Type B pancreatic cell (in vitro differentiated cells): ENCODE measurements around the gene SECTM1. TPM values are rescaled to one million over a fixed set of nuclear protein-coding genes. Genes with fewer than 3 reads are reported as not detected.

Source experiments
- DNase-seq: peaks from one replicate; pipeline ENCODE4 v3.0.0; 2021; ENCODE audit warnings: mixed read lengths; ENCODE audit not compliant: unreplicated experiment; ENCODE audit errors: extremely low spot score
- H3K27ac Mint-ChIP-seq: 2 replicates; pipeline ENCODE4 v1.8.0; 2021; ENCODE audit warnings: mild to moderate bottlenecking, mixed read lengths
- H3K27me3 Mint-ChIP-seq: 2 replicates; pipeline ENCODE4 v1.8.0; 2021; ENCODE audit warnings: mixed read lengths
- H3K36me3 Mint-ChIP-seq: 2 replicates; pipeline ENCODE4 v1.8.0; 2021; ENCODE audit warnings: mixed read lengths
- H3K4me1 Mint-ChIP-seq: one replicate; pipeline ENCODE4 v1.8.0; 2021; ENCODE audit warnings: mixed read lengths; ENCODE audit not compliant: unreplicated experiment
- H3K4me3 Mint-ChIP-seq: 2 replicates; pipeline ENCODE4 v1.8.0; 2021; ENCODE audit warnings: mild to moderate bottlenecking, mixed read lengths
- H3K9me3 Mint-ChIP-seq: 2 replicates; pipeline ENCODE4 v1.8.0; 2021; ENCODE audit warnings: mixed read lengths
- CTCF ChIP-seq: fragments of 200-600 bp; sonication (generic); conservative IDR thresholded peaks from 2 replicates; pipeline ENCODE4 v1.5.0; 2021; ENCODE audit warnings: antibody characterized with exemption, mild to moderate bottlenecking
- total RNA-seq: library from RNA; stranded (reverse); gene quantifications from 2 replicates; pipeline ENCODE4 v1.2.1, GENCODE V29; 2021; ENCODE audit warnings: low replicate concordance

SECTM1 gene
- total RNA-seq, 1 donor from 2014 or later = 13.2 TPM

- no peaks in the 10 kb centered on the region for H3K9me3 Mint-ChIP-seq
- H3K27ac Mint-ChIP-seq = no peak overlapping the region
- no peaks in the 10 kb centered on the region for H3K36me3 Mint-ChIP-seq
- TF ChIP-seq CTCF = no peak
- peaks cover 6% of the 10 kb centered on the region for H3K4me1 Mint-ChIP-seq
- no peak overlapping the region for H3K4me3 Mint-ChIP-seq
- no peak for DNase-seq
- peaks cover 3% of the 10 kb centered on the region for H3K27me3 Mint-ChIP-seq
These were observed 15.4 kb downstream of the SECTM1 start for GRCh38 chr17:82318169-82318498.

- Mint-ChIP-seq H3K9me3 (no peaks in the 10 kb centered on the region), H3K4me3 (no peak within 1 kb of the TSS), H3K4me1 (peaks cover 6% of the 10 kb centered on the region), H3K27ac (no peak within 1 kb of the TSS), H3K36me3 (no peaks in the 10 kb centered on the region), H3K27me3 (peaks cover 3% of the 10 kb centered on the region)
- no peak for DNase-seq
- no peak for TF ChIP-seq CTCF
These were observed 16.0 kb downstream of the SECTM1 start, which contains the start of gene CD7 for GRCh38 chr17:82317394-82318168. TSS of gene CD7 (minus strand) at chr17:82317608. CDS start at chr17:82317495, 113 bp downstream.

- Mint-ChIP-seq H3K4me1 (peaks cover 6% of the 10 kb centered on the region), H3K36me3 (no peaks in the 10 kb centered on the region), H3K27me3 (peaks cover 3% of the 10 kb centered on the region), H3K4me3 (no peak overlapping the region), H3K9me3 (no peaks in the 10 kb centered on the region), H3K27ac (no peak overlapping the region)
- DNase-seq = no peak
- TF ChIP-seq CTCF = no peak
These were observed 16.7 kb downstream of the SECTM1 start for GRCh38 chr17:82316651-82317393.

GRCh38 chr17:82315703-82316358 is 17.7 kb downstream of the SECTM1 start:
- DNase-seq = no peak
- no peak overlapping the region for H3K4me3 Mint-ChIP-seq
- peaks cover 6% of the 10 kb centered on the region for H3K4me1 Mint-ChIP-seq
- no peaks in the 10 kb centered on the region for H3K27me3 Mint-ChIP-seq
- no peak overlapping the region for H3K27ac Mint-ChIP-seq
- no peak for TF ChIP-seq CTCF
- H3K36me3 Mint-ChIP-seq = no peaks in the 10 kb centered on the region
- H3K9me3 Mint-ChIP-seq = no peaks in the 10 kb centered on the region

GRCh38 chr17:82314727-82315605 is 18.6 kb downstream of the SECTM1 start:
- Mint-ChIP-seq H3K9me3 (no peaks in the 10 kb centered on the region), H3K4me3 (no peak overlapping the region), H3K4me1 (peaks cover 6% of the 10 kb centered on the region), H3K27ac (no peak overlapping the region), H3K27me3 (peaks cover 4% of the 10 kb centered on the region), H3K36me3 (no peaks in the 10 kb centered on the region)
- TF ChIP-seq CTCF = no peak
- no peak for DNase-seq
